HepG2 (cell line): ENCODE data around the gene ABHD12. TPM values are rescaled to one million over a fixed set of nuclear protein-coding genes. Genes with fewer than 3 reads are reported as not detected.
A peak's percentile ranks its signal among the peaks of the same experiment; 100 is the strongest.

ENCODE experiments used
- GFI1 ChIP-seq: sonication (generic); formaldehyde crosslinking; IDR thresholded peaks from 2 replicates; pipeline ENCODE4 v1.5.0; 2020; ENCODE audit warnings: missing genetic modification reagents, mild to moderate bottlenecking, borderline replicate concordance
- HOXA3 ChIP-seq: sonication (generic); formaldehyde crosslinking; IDR thresholded peaks from 2 replicates; pipeline ENCODE4 v1.5.0; 2020; ENCODE audit warnings: missing genetic modification reagents
- MED1 ChIP-seq: sonication (generic); formaldehyde crosslinking; IDR thresholded peaks from 2 replicates; pipeline ENCODE4 v1.4.0; 2020; ENCODE audit warnings: missing genetic modification reagents
- MYNN ChIP-seq: sonication (generic); formaldehyde crosslinking; IDR thresholded peaks from 2 replicates; pipeline ENCODE4 v1.4.0; 2020; ENCODE audit warnings: mild to moderate bottlenecking, low read depth, missing genetic modification reagents
- NFRKB ChIP-seq: fragments of 450-650 bp; IDR thresholded peaks from 2 replicates; pipeline ENCODE4 v1.6.1; 2017
- SNRNP70 ChIP-seq: fragments of 200-400 bp; formaldehyde crosslinking; IDR thresholded peaks from 2 replicates; pipeline ENCODE4 v1.6.1; 2017; ENCODE audit warnings: mild to moderate bottlenecking, low read depth, low read length, moderate library complexity
- WIZ ChIP-seq: sonication (generic); formaldehyde crosslinking; IDR thresholded peaks from 2 replicates; pipeline ENCODE4 v1.5.1; 2020; ENCODE audit warnings: mild to moderate bottlenecking, missing genetic modification reagents
- ZFX ChIP-seq: sonication (generic); formaldehyde crosslinking; IDR thresholded peaks from 2 replicates; pipeline ENCODE4 v1.4.0; 2020; ENCODE audit warnings: mild to moderate bottlenecking, low read depth, missing genetic modification reagents, moderate library complexity
- ZMAT5 ChIP-seq: sonication (generic); formaldehyde crosslinking; IDR thresholded peaks from 2 replicates; pipeline ENCODE4 v1.5.0; 2020; ENCODE audit warnings: mild to moderate bottlenecking, low read depth, missing genetic modification reagents, borderline replicate concordance
- ZNF232 ChIP-seq: sonication (generic); formaldehyde crosslinking; IDR thresholded peaks from 2 replicates; pipeline ENCODE4 v1.4.0; 2020; ENCODE audit warnings: missing genetic modification reagents, borderline replicate concordance
- ZNF382 ChIP-seq: sonication (generic); formaldehyde crosslinking; IDR thresholded peaks from 2 replicates; pipeline ENCODE4 v1.5.0; 2020; ENCODE audit warnings: missing genetic modification reagents, mild to moderate bottlenecking, borderline replicate concordance
- ZNF546 ChIP-seq: sonication (generic); formaldehyde crosslinking; conservative IDR thresholded peaks from 2 replicates; pipeline ENCODE4 v1.8.1; 2023; ENCODE audit warnings: mild to moderate bottlenecking, missing genetic modification reagents
- ZNF552 ChIP-seq: sonication (generic); formaldehyde crosslinking; IDR thresholded peaks from 2 replicates; pipeline ENCODE4 v1.9.0; 2022; ENCODE audit warnings: missing genetic modification reagents, mild to moderate bottlenecking, borderline replicate concordance
- ZNF598 ChIP-seq: sonication (generic); formaldehyde crosslinking; IDR thresholded peaks from 2 replicates; pipeline ENCODE4 v1.5.1; 2020; ENCODE audit warnings: mild to moderate bottlenecking, missing genetic modification reagents, borderline replicate concordance
- ZNF615 ChIP-seq: sonication (generic); formaldehyde crosslinking; IDR thresholded peaks from 2 replicates; pipeline ENCODE4 v1.5.0; 2020; ENCODE audit warnings: mild to moderate bottlenecking, missing genetic modification reagents, borderline replicate concordance
- ZNF639 ChIP-seq: conservative IDR thresholded peaks from 2 replicates; pipeline ENCODE4 v1.6.1; 2018; ENCODE audit warnings: missing genetic modification reagents
- ZNF776 ChIP-seq: sonication (generic); formaldehyde crosslinking; IDR thresholded peaks from 2 replicates; pipeline ENCODE4 v1.4.0; 2020; ENCODE audit warnings: mild to moderate bottlenecking, missing genetic modification reagents
- polyA plus RNA-seq, 8 experiments: library from polyadenylated mRNA; depleted of rRNA in 3 of 8; stranded (reverse) in 7 of 8; unstranded in 1 of 8; fragments of >200 nt; fragmentation: Illumina TruSeq in 4 of 8; extraction: Trizol in 4 of 8; gene quantifications; 2 replicates each; pipeline versions ENCODE4 v1.2.1 to v1.2.3, GENCODE V29; 2011 to 2016; ENCODE audit warnings: low read depth in 4 of 8, missing spikeins in 1 of 8, mixed read lengths in 1 of 8; ENCODE audit not compliant: insufficient read depth in 1 of 8
- total RNA-seq, 5 experiments: library from RNA; depleted of rRNA; stranded (reverse); fragments of >200 nt; fragmentation: Illumina TruSeq; extraction: Trizol; gene quantifications; 2 replicates each; pipeline ENCODE4 v1.2.3, GENCODE V29; 2016; ENCODE audit warnings: low read depth in 1 of 5
- TF ChIP-seq, protein P1 (sequence below): sonication (generic); formaldehyde crosslinking; IDR thresholded peaks from 2 replicates; pipeline ENCODE4 v1.4.0; 2020; ENCODE audit warnings: mild to moderate bottlenecking, missing genetic modification reagents, borderline replicate concordance
- TF ChIP-seq, protein P2 (sequence below): sonication (generic); formaldehyde crosslinking; IDR thresholded peaks from 2 replicates; pipeline ENCODE4 v1.5.1; 2020; ENCODE audit warnings: mild to moderate bottlenecking, missing genetic modification reagents
- TF ChIP-seq, protein P3 (sequence below): sonication (generic); formaldehyde crosslinking; IDR thresholded peaks from 2 replicates; pipeline ENCODE4 v1.4.0; 2020; ENCODE audit warnings: mild to moderate bottlenecking, missing genetic modification reagents
- TF ChIP-seq, protein P4 (sequence below): sonication (generic); formaldehyde crosslinking; IDR thresholded peaks from 2 replicates; pipeline ENCODE4 v1.8.1; 2023; ENCODE audit warnings: missing genetic modification reagents, mild to moderate bottlenecking, borderline replicate concordance

The ABHD12 gene
- total and polyA plus RNA-seq, 2 of the 13 experiments (the other 11 are each of a cell fraction or from before 2014, with no cell fraction given): 23.5 to 72.1 TPM

- TF ChIP-seq SNRNP70: no peak
- TF ChIP-seq ZNF598 (CRISPR knock-in tag): peak; percentile 99
- no peak for TF ChIP-seq ZMAT5 (CRISPR knock-in tag)
- TF ChIP-seq, protein P1, sequence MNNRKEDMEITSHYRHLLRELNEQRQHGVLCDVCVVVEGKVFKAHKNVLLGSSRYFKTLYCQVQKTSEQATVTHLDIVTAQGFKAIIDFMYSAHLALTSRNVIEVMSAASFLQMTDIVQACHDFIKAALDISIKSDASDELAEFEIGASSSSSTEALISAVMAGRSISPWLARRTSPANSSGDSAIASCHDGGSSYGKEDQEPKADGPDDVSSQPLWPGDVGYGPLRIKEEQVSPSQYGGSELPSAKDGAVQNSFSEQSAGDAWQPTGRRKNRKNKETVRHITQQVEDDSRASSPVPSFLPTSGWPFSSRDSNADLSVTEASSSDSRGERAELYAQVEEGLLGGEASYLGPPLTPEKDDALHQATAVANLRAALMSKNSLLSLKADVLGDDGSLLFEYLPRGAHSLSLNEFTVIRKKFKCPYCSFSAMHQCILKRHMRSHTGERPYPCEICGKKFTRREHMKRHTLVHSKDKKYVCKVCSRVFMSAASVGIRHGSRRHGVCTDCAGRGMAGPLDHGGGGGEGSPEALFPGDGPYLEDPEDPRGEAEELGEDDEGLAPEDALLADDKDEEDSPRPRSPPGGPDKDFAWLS (CRISPR knock-in tag): no peak
- peak; percentile 99 for TF ChIP-seq ZFX (CRISPR knock-in tag)
- TF ChIP-seq, protein P2, sequence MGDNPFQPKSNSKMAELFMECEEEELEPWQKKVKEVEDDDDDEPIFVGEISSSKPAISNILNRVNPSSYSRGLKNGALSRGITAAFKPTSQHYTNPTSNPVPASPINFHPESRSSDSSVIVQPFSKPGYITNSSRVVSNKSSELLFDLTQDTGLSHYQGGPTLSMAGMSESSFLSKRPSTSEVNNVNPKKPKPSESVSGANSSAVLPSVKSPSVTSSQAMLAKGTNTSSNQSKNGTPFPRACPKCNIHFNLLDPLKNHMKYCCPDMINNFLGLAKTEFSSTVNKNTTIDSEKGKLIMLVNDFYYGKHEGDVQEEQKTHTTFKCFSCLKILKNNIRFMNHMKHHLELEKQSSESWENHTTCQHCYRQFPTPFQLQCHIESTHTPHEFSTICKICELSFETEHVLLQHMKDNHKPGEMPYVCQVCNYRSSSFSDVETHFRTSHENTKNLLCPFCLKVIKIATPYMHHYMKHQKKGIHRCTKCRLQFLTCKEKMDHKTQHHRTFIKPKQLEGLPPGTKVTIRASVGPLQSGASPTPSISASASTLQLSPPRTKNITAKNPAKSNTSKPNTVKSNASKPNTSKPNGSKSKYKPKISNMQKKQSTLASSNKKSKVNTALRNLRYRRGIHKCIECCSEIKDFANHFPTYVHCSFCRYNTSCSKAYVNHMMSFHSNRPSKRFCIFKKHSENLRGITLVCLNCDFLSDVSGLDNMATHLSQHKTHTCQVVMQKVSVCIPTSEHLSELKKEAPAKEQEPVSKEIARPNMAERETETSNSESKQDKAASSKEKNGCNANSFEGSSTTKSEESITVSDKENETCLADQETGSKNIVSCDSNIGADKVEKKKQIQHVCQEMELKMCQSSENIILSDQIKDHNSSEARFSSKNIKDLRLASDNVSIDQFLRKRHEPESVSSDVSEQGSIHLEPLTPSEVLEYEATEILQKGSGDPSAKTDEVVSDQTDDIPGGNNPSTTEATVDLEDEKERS (CRISPR knock-in tag): peak; percentile 97
- peak; percentile 88 for TF ChIP-seq GFI1 (CRISPR knock-in tag)
- TF ChIP-seq ZNF232: peak; percentile 97
- TF ChIP-seq ZNF776 (CRISPR knock-in tag): peak; percentile 99
- peak; percentile 98 for TF ChIP-seq ZNF552 (CRISPR knock-in tag)
- 0 out of 2 replicates have a peak, but pooled peaks have one; percentile 47 for TF ChIP-seq ZNF546 (CRISPR knock-in tag)
- peak; percentile 98 for TF ChIP-seq HOXA3 (CRISPR knock-in tag)
- TF ChIP-seq ZNF639: peak; percentile 91
- TF ChIP-seq WIZ (CRISPR knock-in tag): peak; percentile 84; the same call in 1 of the 2 replicates
- TF ChIP-seq, protein P3, sequence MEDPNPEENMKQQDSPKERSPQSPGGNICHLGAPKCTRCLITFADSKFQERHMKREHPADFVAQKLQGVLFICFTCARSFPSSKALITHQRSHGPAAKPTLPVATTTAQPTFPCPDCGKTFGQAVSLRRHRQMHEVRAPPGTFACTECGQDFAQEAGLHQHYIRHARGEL (CRISPR knock-in tag): peak; percentile 84
- peak; percentile 48; the same call in 1 of the 2 replicates for TF ChIP-seq NFRKB
- TF ChIP-seq ZNF615: peak; percentile 98
- TF ChIP-seq, protein P4, sequence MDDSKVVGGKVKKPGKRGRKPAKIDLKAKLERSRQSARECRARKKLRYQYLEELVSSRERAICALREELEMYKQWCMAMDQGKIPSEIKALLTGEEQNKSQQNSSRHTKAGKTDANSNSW (CRISPR knock-in tag): 0 out of 2 replicates have a peak, but pooled peaks have one; percentile 92
- TF ChIP-seq MYNN (CRISPR knock-in tag): peak; percentile 83; the same call in 1 of the 2 replicates
- TF ChIP-seq ZNF382 (CRISPR knock-in tag): no peak
- TF ChIP-seq MED1 (CRISPR knock-in tag): peak; percentile 91
Measured at GRCh38 chr20:25407311-25408169, 16.9 kb upstream of the ABHD12 start, which contains the start of gene GINS1 (continued).
